Trophoblast cell (in vitro differentiated cells and primary cell): ENCODE data around the gene RNF182.

ENCODE experiments used
- DNase-seq, 2 donors: peaks; one replicate each; pipeline ENCODE4 v3.0.0-alpha.2; 2016
- H2AFZ ChIP-seq: 2 replicates; pipeline ENCODE4 v1.6.1; 2013; ENCODE audit warnings: low read length, moderate library complexity, mild to moderate bottlenecking; ENCODE audit not compliant: insufficient read depth, poor library complexity
- H2AK5ac ChIP-seq: 2 replicates; pipeline ENCODE4 v1.6.1; 2013; ENCODE audit warnings: mild to moderate bottlenecking, low read length
- H2BK120ac ChIP-seq: 2 replicates; pipeline ENCODE4 v1.6.1; 2013; ENCODE audit warnings: low read length, mild to moderate bottlenecking, moderate library complexity; ENCODE audit not compliant: insufficient read depth, poor library complexity
- H2BK12ac ChIP-seq: 2 replicates; pipeline ENCODE4 v1.6.1; 2013; ENCODE audit warnings: mild to moderate bottlenecking, low read length, moderate library complexity
- H2BK5ac ChIP-seq: 2 replicates; pipeline ENCODE4 v1.6.1; 2013; ENCODE audit warnings: low read length, low read depth, moderate library complexity, mild to moderate bottlenecking; ENCODE audit not compliant: poor library complexity
- H3K14ac ChIP-seq: 2 replicates; pipeline ENCODE4 v1.6.1; 2013; ENCODE audit warnings: mild to moderate bottlenecking, low read length
- H3K18ac ChIP-seq: 2 replicates; pipeline ENCODE4 v1.6.1; 2013; ENCODE audit warnings: mild to moderate bottlenecking, low read length
- H3K23ac ChIP-seq: 2 replicates; pipeline ENCODE4 v1.6.1; 2013; ENCODE audit warnings: low read length
- H3K27ac ChIP-seq: 2 replicates; pipeline ENCODE4 v1.5.1; 2013; ENCODE audit warnings: low read depth, mild to moderate bottlenecking, inconsistent platforms, low read length, moderate library complexity
- H3K27me3 ChIP-seq: 2 replicates; pipeline ENCODE4 v1.6.1; 2013; ENCODE audit warnings: inconsistent platforms, mild to moderate bottlenecking, low read length, moderate library complexity; ENCODE audit not compliant: insufficient read depth
- H3K36me3 ChIP-seq, 2 experiments: 1 replicate in 1 of 2; 2 replicates in 1 of 2; pipeline ENCODE4 v1.6.1; 2013; ENCODE audit warnings: low read length in 2 of 2, mild to moderate bottlenecking in 2 of 2, moderate library complexity in 1 of 2; ENCODE audit not compliant: insufficient read depth in 2 of 2, control insufficient read depth in 1 of 2
- H3K4ac ChIP-seq: 2 replicates; pipeline ENCODE4 v1.6.1; 2013; ENCODE audit warnings: low read depth, mild to moderate bottlenecking, low read length, moderate library complexity
- H3K4me1 ChIP-seq, 2 experiments: 1 replicate in 1 of 2; 2 replicates in 1 of 2; pipeline ENCODE4 v1.6.1; 2013; ENCODE audit warnings: low read length in 2 of 2, mild to moderate bottlenecking in 2 of 2, moderate library complexity in 1 of 2; ENCODE audit not compliant: insufficient read depth in 2 of 2, control insufficient read depth in 1 of 2
- H3K4me2 ChIP-seq: 2 replicates; pipeline ENCODE4 v1.6.1; 2013; ENCODE audit warnings: inconsistent platforms, mild to moderate bottlenecking, low read length, moderate library complexity
- H3K4me3 ChIP-seq: 2 replicates; pipeline ENCODE4 v1.5.1; 2013; ENCODE audit warnings: mild to moderate bottlenecking, low read depth, low read length, inconsistent platforms
- H3K79me1 ChIP-seq: one replicate; pipeline ENCODE4 v1.6.1; 2013; ENCODE audit warnings: low read length
- H3K79me2 ChIP-seq: 2 replicates; pipeline ENCODE4 v1.6.1; 2013; ENCODE audit warnings: low read length, mild to moderate bottlenecking; ENCODE audit not compliant: control insufficient read depth, insufficient read depth, poor library complexity
- H3K9ac ChIP-seq: 2 replicates; pipeline ENCODE4 v1.6.1; 2013; ENCODE audit warnings: mild to moderate bottlenecking, low read length
- H3K9me3 ChIP-seq: 2 replicates; pipeline ENCODE4 v1.6.1; 2013; ENCODE audit warnings: low read depth, mild to moderate bottlenecking, control low read depth, inconsistent platforms, low read length; ENCODE audit not compliant: insufficient read depth
- H4K12ac ChIP-seq: 2 replicates; pipeline ENCODE4 v1.6.1; 2013; ENCODE audit warnings: low read depth, mild to moderate bottlenecking, low read length, moderate library complexity
- H4K8ac ChIP-seq: 2 replicates; pipeline ENCODE4 v1.6.1; 2013; ENCODE audit warnings: low read depth, mild to moderate bottlenecking, low read length, moderate library complexity
- H4K91ac ChIP-seq: one replicate; pipeline ENCODE4 v1.6.1; 2013; ENCODE audit warnings: low read depth, mild to moderate bottlenecking, low read length, moderate library complexity
- WGBS: extraction: QIAGEN DNeasy Blood & Tissue Kit; methylation state at CpG from one replicate; pipeline ENCODE4 v1.1.7; 2013; ENCODE audit warnings: missing lambda C conversion rate; ENCODE audit not compliant: insufficient read length, insufficient coverage; ENCODE audit errors: extremely low coverage; 5-methylcytosine and 5-hydroxymethylcytosine counted together

The RNF182 gene

GRCh38 chr6:13892017-13892645, 32.6 kb upstream of the RNF182 start:
- no peak overlapping the region for H2AFZ ChIP-seq
- no peak overlapping the region for H3K14ac ChIP-seq
- H3K36me3 ChIP-seq: no peaks in the 10 kb centered on the region
- no peaks in the 10 kb centered on the region for H3K9me3 ChIP-seq
- no peak overlapping the region for H3K4me2 ChIP-seq
- H2BK5ac ChIP-seq: no peak overlapping the region
- no peaks in the 10 kb centered on the region for H3K79me2 ChIP-seq
- no peak overlapping the region for H3K18ac ChIP-seq
- H3K9ac ChIP-seq: no peak overlapping the region
- no peak overlapping the region for H4K8ac ChIP-seq
- no peak overlapping the region for H2AK5ac ChIP-seq
- WGBS: 100% methylated on average over 1 of the region's 2 CpGs
- H3K79me1 ChIP-seq: no peaks in the 10 kb centered on the region
- no peak overlapping the region for H2BK12ac ChIP-seq
- no peak overlapping the region for H3K4ac ChIP-seq
- H3K4me1 ChIP-seq: no peaks in the 10 kb centered on the region
- H4K91ac ChIP-seq: no peak overlapping the region
- no peaks in the 10 kb centered on the region for H3K27me3 ChIP-seq
- H3K23ac ChIP-seq: no peak overlapping the region
- no peak for DNase-seq
- H2BK120ac ChIP-seq: no peak overlapping the region
- no peak overlapping the region for H3K4me3 ChIP-seq
- no peak overlapping the region for H4K12ac ChIP-seq
- H3K27ac ChIP-seq: no peak overlapping the region

- H3K14ac ChIP-seq: no peak overlapping the region
- no peak overlapping the region for H2BK12ac ChIP-seq
- no peak overlapping the region for H2AK5ac ChIP-seq
- H2BK120ac ChIP-seq: no peak overlapping the region
- no peak overlapping the region for H3K4ac ChIP-seq
- H3K18ac ChIP-seq: no peak overlapping the region
- no peaks in the 10 kb centered on the region for H3K79me1 ChIP-seq
- no peak overlapping the region for H3K4me2 ChIP-seq
- no peaks in the 10 kb centered on the region for H3K9me3 ChIP-seq
- no peak overlapping the region for H2AFZ ChIP-seq
- no CpG with 5 or more reads among the region's 6 CpGs for WGBS
- H4K12ac ChIP-seq: no peak overlapping the region
- H3K4me3 ChIP-seq: no peak overlapping the region
- H3K4me1 ChIP-seq: no peaks in the 10 kb centered on the region
- no peaks in the 10 kb centered on the region for H3K79me2 ChIP-seq
- no peak overlapping the region for H3K23ac ChIP-seq
- H3K36me3 ChIP-seq: no peaks in the 10 kb centered on the region
- no peak overlapping the region for H4K8ac ChIP-seq
- H4K91ac ChIP-seq: no peak overlapping the region
- H3K9ac ChIP-seq: no peak overlapping the region
- DNase-seq: no peak
- H3K27me3 ChIP-seq: no peaks in the 10 kb centered on the region
- H3K27ac ChIP-seq: no peak overlapping the region
- H2BK5ac ChIP-seq: no peak overlapping the region
Measured at GRCh38 chr6:13902922-13903321, 21.8 kb upstream of the RNF182 start.

- no peaks in the 10 kb centered on the region for H3K36me3 ChIP-seq
Measured at GRCh38 chr6:13903364-13903763, 21.4 kb upstream of the RNF182 start.

GRCh38 chr6:13907001-13907350, 17.8 kb upstream of the RNF182 start:
- Histone ChIP-seq H2BK120ac (no peak overlapping the region), H2AFZ (no peak overlapping the region), H3K9me3 (no peaks in the 10 kb centered on the region), H3K4me3 (no peak overlapping the region), H2AK5ac (no peak overlapping the region), H3K79me1 (no peaks in the 10 kb centered on the region), H4K8ac (no peak overlapping the region), H4K12ac (no peak overlapping the region), H3K27me3 (no peaks in the 10 kb centered on the region), H3K36me3 (no peaks in the 10 kb centered on the region), H3K4me2 (no peak overlapping the region), H3K4ac (no peak overlapping the region), H4K91ac (no peak overlapping the region), H2BK12ac (no peak overlapping the region), H3K9ac (no peak overlapping the region), H3K79me2 (no peaks in the 10 kb centered on the region), H2BK5ac (no peak overlapping the region), H3K14ac (no peak overlapping the region), H3K23ac (no peak overlapping the region), H3K18ac (no peak overlapping the region), H3K27ac (no peak overlapping the region), H3K4me1 (peaks cover 0 to 3% of the 10 kb centered on the region in 2 experiments)
- WGBS: no CpG with 5 or more reads among the region's 2 CpGs
- DNase-seq: no peak

More at GRCh38 chr6:13903364-13903763, 21.4 kb upstream of the RNF182 start:
- no peak overlapping the region for H2BK12ac ChIP-seq
- H3K4me2 ChIP-seq: no peak overlapping the region
- no peaks in the 10 kb centered on the region for H3K9me3 ChIP-seq
- WGBS: no CpG with 5 or more reads among the region's 3 CpGs
- H3K23ac ChIP-seq: no peak overlapping the region
- no peak overlapping the region for H3K27ac ChIP-seq
- H3K18ac ChIP-seq: no peak overlapping the region
- no peak overlapping the region for H2BK5ac ChIP-seq
- H3K27me3 ChIP-seq: no peaks in the 10 kb centered on the region
- no peaks in the 10 kb centered on the region for H3K79me1 ChIP-seq
- H2AFZ ChIP-seq: no peak overlapping the region
- H4K12ac ChIP-seq: no peak overlapping the region
- H3K4me1 ChIP-seq: no peaks in the 10 kb centered on the region
- H3K4ac ChIP-seq: no peak overlapping the region
- H2BK120ac ChIP-seq: no peak overlapping the region
- H2AK5ac ChIP-seq: no peak overlapping the region
- no peak overlapping the region for H4K8ac ChIP-seq
- H3K79me2 ChIP-seq: no peaks in the 10 kb centered on the region
- H3K4me3 ChIP-seq: no peak overlapping the region
- H3K9ac ChIP-seq: no peak overlapping the region
- DNase-seq: no peak
- H4K91ac ChIP-seq: no peak overlapping the region
- H3K14ac ChIP-seq: no peak overlapping the region
